ENCODE data around the gene PLXNA4. TPM values are rescaled to one million over a fixed set of nuclear protein-coding genes. Genes with fewer than 3 reads are reported as not detected.

The PLXNA4 gene
- total and polyA plus RNA-seq, 2 experiments from 2014 or later = 0.08 to 0.80 TPM

- TF ChIP-seq ZNF462 (CRISPR knock-in tag; IDR thresholded peaks at IDR 0.05) (no peak), ZNF114 (CRISPR knock-in tag; IDR thresholded peaks at IDR 0.05) (no peak), ZNF331 (CRISPR knock-in tag; IDR thresholded peaks at IDR 0.05; ENCODE audit: low read depth) (no peak), JUNB (IDR thresholded peaks at IDR 0.05; ENCODE audit: unreplicated experiment) (no peak)
Measured at GRCh38 chr7:132456418-132456817, 119.9 kb downstream of the PLXNA4 start (continued).

- Mint-ChIP-seq H3K27me3 (ENCODE audit: insufficient read depth, low read depth, poor library complexity) (peaks cover 2% of the 10 kb centered on the region), H3K27ac (no peak overlapping the region), H3K36me3 (ENCODE audit: low read depth) (no peaks in the 10 kb centered on the region), H3K4me3 (no peak overlapping the region), H3K4me1 (peaks cover under 1% of the 10 kb centered on the region), H3K9me3 (no peaks in the 10 kb centered on the region)
- ATAC-seq (no peak), DNase-seq (ENCODE audit: low spot score) (no peak)
- H4K20me1 ChIP-seq (replicated peaks; ENCODE audit: insufficient read depth) = no peaks in the 10 kb centered on the region
- peaks cover under 1% of the 10 kb centered on the region; the same call in 1 of the 2 replicates for H3K4me1 ChIP-seq (ENCODE audit: insufficient read depth)
- no peaks in the 10 kb centered on the region for H3K27me3 ChIP-seq (ENCODE audit: insufficient read depth)
- H3K4me3 ChIP-seq = no peak overlapping the region
- H3F3A ChIP-seq (replicated peaks; ENCODE audit: low read depth) = no peaks in the 10 kb centered on the region
- TF ChIP-seq ZNF114 (CRISPR knock-in tag; IDR thresholded peaks at IDR 0.05) (no peak), POLR2AphosphoS5 (IDR thresholded peaks at IDR 0.05; ENCODE audit: low read depth) (no peak), ETS1 (IDR thresholded peaks at IDR 0.05) (no peak), JUNB (IDR thresholded peaks at IDR 0.05; ENCODE audit: unreplicated experiment) (no peak), STAT1 (IDR thresholded peaks at IDR 0.05; ENCODE audit: unreplicated experiment) (no peak), CTCF (conservative IDR thresholded peaks at IDR 0.05; ENCODE audit: low read depth in 2 of 2) (no peak), REST (IDR thresholded peaks at IDR 0.05; ENCODE audit: unreplicated experiment) (no peak), ZNF331 (CRISPR knock-in tag; IDR thresholded peaks at IDR 0.05; ENCODE audit: low read depth) (no peak), NANOG (IDR thresholded peaks at IDR 0.05; ENCODE audit: borderline replicate concordance) (no peak), CREB1 (CRISPR knock-in tag; IDR thresholded peaks at IDR 0.05; ENCODE audit: low read depth) (no peak)
- H3K9me2 ChIP-seq (ENCODE audit: insufficient read depth) = no peaks in the 10 kb centered on the region
- H3K36me3 ChIP-seq (ENCODE audit: insufficient read depth) = no peaks in the 10 kb centered on the region
- H3K4me2 ChIP-seq = no peak overlapping the region
- no peaks in the 10 kb centered on the region for H3K79me2 ChIP-seq (replicated peaks; ENCODE audit: insufficient read depth)
- no peak overlapping the region for H2AFZ ChIP-seq
- H3K27ac ChIP-seq (ENCODE audit: low read depth) = no peak overlapping the region
Measured at GRCh38 chr7:132455378-132455777, 120.9 kb downstream of the PLXNA4 start.

Data from GM23338 (cell line).